Mesothelial cell of epicardium (in vitro differentiated cells): ENCODE data around the gene SRPK3. TPM values are rescaled to one million over a fixed set of nuclear protein-coding genes. Genes with fewer than 3 reads are reported as not detected.

ENCODE experiments used
- DNase-seq, 2 experiments: peaks; one replicate each; pipeline ENCODE4 v3.0.0; 2021; ENCODE audit warnings: low spot score in 2 of 2; ENCODE audit not compliant: unreplicated experiment in 2 of 2
- H3K27ac Mint-ChIP-seq: 2 replicates; pipeline ENCODE4 v1.8.0; 2021; ENCODE audit warnings: mixed read lengths
- H3K27me3 Mint-ChIP-seq: 2 replicates; pipeline ENCODE4 v1.8.0; 2021; ENCODE audit warnings: low read depth, mixed read lengths
- H3K36me3 Mint-ChIP-seq: 2 replicates; pipeline ENCODE4 v1.8.0; 2021; ENCODE audit warnings: mixed read lengths
- H3K4me1 Mint-ChIP-seq: 2 replicates; pipeline ENCODE4 v1.8.0; 2021; ENCODE audit warnings: mixed read lengths
- H3K4me3 Mint-ChIP-seq: 2 replicates; pipeline ENCODE4 v1.8.0; 2021; ENCODE audit warnings: mild to moderate bottlenecking, moderate library complexity, mixed read lengths
- H3K9me3 Mint-ChIP-seq: 2 replicates; pipeline ENCODE4 v1.8.0; 2021; ENCODE audit warnings: mixed read lengths
- total RNA-seq: library from RNA; stranded (reverse); gene quantifications from 3 replicates; pipeline ENCODE4 v1.2.1, GENCODE V29; 2021
- TF ChIP-seq, protein P1 (sequence below): fragments of 200-600 bp; sonication (generic); IDR thresholded peaks from one replicate; pipeline ENCODE4 v1.5.0; 2021; ENCODE audit warnings: antibody characterized with exemption; ENCODE audit not compliant: unreplicated experiment

The SRPK3 gene
- total RNA-seq, 1 donor from 2014 or later = not detected

DNA sequence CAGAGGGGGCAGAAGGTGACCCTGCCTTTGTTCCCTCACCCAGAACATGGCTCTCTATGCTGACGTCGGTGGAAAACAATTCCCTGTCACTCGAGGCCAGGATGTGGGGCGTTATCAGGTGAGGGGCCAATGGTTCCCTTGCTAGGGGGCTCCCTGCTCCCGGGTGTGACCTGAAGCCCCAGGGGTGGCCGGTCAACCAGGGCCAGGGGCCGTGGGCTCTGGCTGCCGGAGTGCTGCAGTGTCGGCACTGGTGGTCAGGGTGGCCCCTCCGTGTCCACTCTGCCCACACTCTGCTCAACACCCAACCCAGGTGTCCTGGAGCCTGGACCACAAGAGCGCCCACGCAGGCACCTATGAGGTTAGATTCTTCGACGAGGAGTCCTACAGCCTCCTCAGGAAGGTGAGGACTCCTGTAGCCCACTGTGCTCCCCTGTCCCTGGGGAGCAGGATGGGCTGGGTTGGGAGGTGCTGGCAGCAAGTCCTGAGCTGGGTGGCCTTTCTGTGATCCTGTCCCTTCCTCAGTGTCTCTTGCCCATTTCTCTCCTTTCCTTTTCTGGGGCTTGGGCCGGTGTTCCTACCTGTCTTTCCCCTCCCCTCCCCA lies 16.7 kb downstream of the SRPK3 start:
- no peak overlapping the region for H3K4me3 Mint-ChIP-seq
- no peak for DNase-seq
- no peaks in the 10 kb centered on the region for H3K27me3 Mint-ChIP-seq
- peaks cover 5% of the 10 kb centered on the region for H3K9me3 Mint-ChIP-seq
- TF ChIP-seq, protein P1, sequence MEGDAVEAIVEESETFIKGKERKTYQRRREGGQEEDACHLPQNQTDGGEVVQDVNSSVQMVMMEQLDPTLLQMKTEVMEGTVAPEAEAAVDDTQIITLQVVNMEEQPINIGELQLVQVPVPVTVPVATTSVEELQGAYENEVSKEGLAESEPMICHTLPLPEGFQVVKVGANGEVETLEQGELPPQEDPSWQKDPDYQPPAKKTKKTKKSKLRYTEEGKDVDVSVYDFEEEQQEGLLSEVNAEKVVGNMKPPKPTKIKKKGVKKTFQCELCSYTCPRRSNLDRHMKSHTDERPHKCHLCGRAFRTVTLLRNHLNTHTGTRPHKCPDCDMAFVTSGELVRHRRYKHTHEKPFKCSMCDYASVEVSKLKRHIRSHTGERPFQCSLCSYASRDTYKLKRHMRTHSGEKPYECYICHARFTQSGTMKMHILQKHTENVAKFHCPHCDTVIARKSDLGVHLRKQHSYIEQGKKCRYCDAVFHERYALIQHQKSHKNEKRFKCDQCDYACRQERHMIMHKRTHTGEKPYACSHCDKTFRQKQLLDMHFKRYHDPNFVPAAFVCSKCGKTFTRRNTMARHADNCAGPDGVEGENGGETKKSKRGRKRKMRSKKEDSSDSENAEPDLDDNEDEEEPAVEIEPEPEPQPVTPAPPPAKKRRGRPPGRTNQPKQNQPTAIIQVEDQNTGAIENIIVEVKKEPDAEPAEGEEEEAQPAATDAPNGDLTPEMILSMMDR = no peak
- H3K4me1 Mint-ChIP-seq = peaks cover 20% of the 10 kb centered on the region
- H3K36me3 Mint-ChIP-seq = peaks cover 3% of the 10 kb centered on the region
- H3K27ac Mint-ChIP-seq = no peak overlapping the region

DNA sequence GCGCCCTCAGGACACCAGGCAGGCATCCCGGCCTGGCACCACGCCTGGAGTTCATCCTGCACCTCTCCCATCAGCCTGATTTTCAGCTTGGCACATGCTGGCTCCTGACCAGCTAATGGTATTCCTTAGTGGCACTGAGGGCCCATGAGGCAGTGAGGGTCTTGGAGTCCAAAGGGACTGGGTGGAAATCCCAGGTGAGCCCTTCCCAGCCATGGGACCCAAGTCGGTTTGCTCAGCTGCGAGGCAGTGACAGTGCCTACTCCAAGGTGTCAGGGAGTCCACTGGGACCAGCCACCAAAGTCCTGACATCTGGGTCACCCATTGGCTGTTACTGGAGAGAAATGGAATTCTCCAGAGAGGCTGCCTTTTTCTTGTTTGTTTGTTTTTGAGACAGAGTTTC lies 18.5 kb downstream of the SRPK3 start:
- Mint-ChIP-seq H3K9me3 (no peaks in the 10 kb centered on the region), H3K27ac (no peak overlapping the region), H3K4me1 (peaks cover 18% of the 10 kb centered on the region), H3K36me3 (no peaks in the 10 kb centered on the region), H3K27me3 (no peaks in the 10 kb centered on the region), H3K4me3 (no peak overlapping the region)
- TF ChIP-seq, protein P1 = no peak
- no peak for DNase-seq

DNA sequence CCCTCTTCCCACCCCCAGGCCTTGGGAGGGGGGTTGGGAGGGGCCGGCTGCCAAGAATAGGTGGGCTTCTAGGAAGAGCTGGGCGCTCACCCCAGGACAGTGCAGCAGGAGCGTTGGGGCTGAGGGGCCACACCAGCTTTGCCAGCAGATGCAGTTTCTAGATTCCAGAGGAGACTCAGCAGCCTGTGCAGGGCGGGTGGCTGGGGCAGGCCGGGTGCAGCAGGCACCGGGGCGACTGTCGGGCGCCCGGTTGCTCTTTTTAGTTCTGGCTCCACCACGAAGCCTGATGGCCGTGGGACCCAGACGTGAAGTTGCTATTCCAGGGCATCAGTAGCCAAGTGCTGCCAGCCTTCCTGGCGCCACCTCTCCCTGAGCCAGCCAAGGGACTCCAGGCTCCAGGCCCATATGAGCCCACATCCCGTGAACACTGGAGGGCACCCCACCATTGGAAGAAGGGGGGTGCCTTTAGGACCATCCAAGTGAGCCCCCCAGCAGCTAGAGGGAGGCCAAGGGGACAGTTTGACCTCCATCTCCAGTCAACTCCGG lies 19.4 kb downstream of the SRPK3 start:
- H3K4me3 Mint-ChIP-seq = no peak overlapping the region
- H3K9me3 Mint-ChIP-seq = no peaks in the 10 kb centered on the region

DNA sequence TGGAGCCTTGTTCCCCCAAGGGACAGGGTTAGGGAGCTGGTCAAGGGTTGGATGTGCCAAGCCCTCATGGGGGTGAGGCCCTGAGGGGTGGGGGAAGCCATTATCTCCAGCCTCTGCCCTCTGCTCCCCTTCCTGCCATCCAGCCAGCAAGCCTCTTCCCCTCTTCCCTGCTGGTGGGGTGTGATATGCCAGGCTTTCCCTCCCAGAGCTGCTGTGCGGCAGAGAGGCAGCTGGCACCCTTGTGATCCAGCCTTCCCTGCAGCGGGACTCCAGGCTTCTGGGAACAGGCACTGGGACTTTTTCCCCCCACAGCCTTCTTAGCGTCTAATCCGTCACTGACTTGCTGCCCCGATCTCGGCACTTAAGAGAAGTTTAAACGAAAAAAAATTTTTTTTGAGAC lies 19.9 kb downstream of the SRPK3 start:
- TF ChIP-seq, protein P1 = no peak
- Mint-ChIP-seq H3K4me1 (peaks cover 16% of the 10 kb centered on the region), H3K27me3 (no peaks in the 10 kb centered on the region), H3K27ac (no peak overlapping the region), H3K4me3 (no peak overlapping the region), H3K9me3 (no peaks in the 10 kb centered on the region), H3K36me3 (no peaks in the 10 kb centered on the region)
- no peak for DNase-seq

More for the DNA sequence above, 19.4 kb downstream of the SRPK3 start:
- TF ChIP-seq, protein P1 = no peak
- Mint-ChIP-seq H3K27ac (no peak overlapping the region), H3K36me3 (no peaks in the 10 kb centered on the region), H3K27me3 (no peaks in the 10 kb centered on the region), H3K4me1 (peaks cover 16% of the 10 kb centered on the region)
- no peak for DNase-seq

DNA sequence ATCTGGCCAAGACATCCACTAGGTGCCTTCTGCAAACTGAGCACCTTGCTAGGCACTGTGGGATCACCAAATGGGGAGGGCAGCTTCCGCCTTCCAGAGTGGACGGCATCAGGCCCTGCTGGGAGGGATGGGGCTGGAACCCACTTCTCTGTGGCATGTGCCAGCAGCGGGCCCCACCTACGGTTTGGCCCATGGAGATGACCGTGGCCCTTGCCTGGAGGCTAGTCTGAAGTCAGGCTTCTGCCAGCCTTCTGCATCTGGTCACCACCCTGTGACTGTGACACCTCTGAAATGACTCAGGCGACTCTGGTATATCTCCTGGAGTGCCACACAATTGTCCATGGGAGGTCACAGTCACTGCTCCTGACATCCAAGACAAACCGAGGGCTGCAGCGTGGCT lies 20.8 kb downstream of the SRPK3 start:
- H3K27ac Mint-ChIP-seq = no peak overlapping the region

More for the DNA sequence above, 20.8 kb downstream of the SRPK3 start:
- Mint-ChIP-seq H3K9me3 (no peaks in the 10 kb centered on the region), H3K27me3 (no peaks in the 10 kb centered on the region), H3K4me3 (no peak overlapping the region), H3K36me3 (no peaks in the 10 kb centered on the region), H3K4me1 (peaks cover 6% of the 10 kb centered on the region)
- TF ChIP-seq, protein P1 = no peak
- no peak for DNase-seq
